Gastroesophageal sphincter (tissue), 3 donors: ENCODE results near the gene TCP10L.
"Not testable (repeated sequence)": the region's sequence is repeated elsewhere in the genome, so short reads cannot be mapped to it uniquely, and the experiment has no call there.

ENCODE experiments used
- CTCF ChIP-seq, 4 experiments: fragments of 200-600 bp in 2 of 4; fragments of 450-650 bp in 2 of 4; sonication (generic) in 1 of 4; IDR thresholded peaks; one replicate each; pipeline ENCODE4 v1.5.1; 2017 to 2019; ENCODE audit warnings: antibody characterized with exemption in 4 of 4, mild to moderate bottlenecking in 2 of 4, moderate library complexity in 2 of 4
- EP300 ChIP-seq: sonication (generic); formaldehyde crosslinking; IDR thresholded peaks from one replicate; pipeline ENCODE4 v1.6.1; 2017; ENCODE audit warnings: antibody characterized with exemption, mild to moderate bottlenecking
- POLR2A ChIP-seq, 2 donors: fragments of 450-650 bp; IDR thresholded peaks; one replicate each; pipeline ENCODE4 v1.6.1; 2017; ENCODE audit warnings: antibody characterized with exemption in 2 of 2, mild to moderate bottlenecking in 2 of 2, moderate library complexity in 1 of 2
- POLR2AphosphoS5 ChIP-seq: sonication (generic); formaldehyde crosslinking; IDR thresholded peaks from one replicate; pipeline ENCODE4 v1.6.1; 2017; ENCODE audit warnings: antibody characterized with exemption

- not testable (repeated sequence) for TF ChIP-seq POLR2AphosphoS5; CTCF (IDR thresholded peaks at IDR 0.05); EP300; POLR2A (IDR thresholded peaks at IDR 0.05)
Observed at GRCh38 chr21:32531561-32531960, 53.8 kb downstream of the TCP10L start.
